ENCODE data around the gene SP5. TPM values are rescaled to one million over a fixed set of nuclear protein-coding genes. Genes with fewer than 3 reads are reported as not detected.
A peak's percentile ranks its signal among the peaks of the same experiment; 100 is the strongest.

SP5 gene
- total and polyA plus RNA-seq, 2 experiments from 2014 or later: not detected

GRCh38 chr2:170712653-170713542 is 2.2 kb upstream of the SP5 start:
- H2AFZ ChIP-seq: no peak overlapping the region
- no peak overlapping the region for H3K27ac ChIP-seq
- in situ Hi-C loops (cut with MboI): no loop called here
- no peaks in the 10 kb centered on the region for H3K79me2 ChIP-seq (ENCODE audit: insufficient read depth)
- WGBS, 2 experiments (ENCODE audit: low coverage in 1 of 2, low lambda C conversion rate in 2 of 2, missing lambda C conversion rate in 2 of 2): 90 to 92% methylated on average over 41 of the region's 41 CpGs
- H3K36me3 ChIP-seq (ENCODE audit: low read depth): no peaks in the 10 kb centered on the region
- peaks cover 81% of the 10 kb centered on the region for H3K27me3 ChIP-seq (replicated peaks; ENCODE audit: insufficient read depth)
- no peak for TF ChIP-seq EZH2phosphoT487 (IDR thresholded peaks at IDR 0.05; ENCODE audit: insufficient read depth, low read depth)
- TF ChIP-seq EZH2 (IDR thresholded peaks at IDR 0.05; ENCODE audit: insufficient read depth, poor library complexity, severe bottlenecking): no peak
- H3K9me2 ChIP-seq (ENCODE audit: insufficient read depth): no peaks in the 10 kb centered on the region
- H3K4me1 ChIP-seq (ENCODE audit: insufficient read depth): no peaks in the 10 kb centered on the region
- no peaks in the 10 kb centered on the region for H3K9me3 ChIP-seq (ENCODE audit: low read depth)
- H3K4me2 ChIP-seq (ENCODE audit: unreplicated experiment): no peak overlapping the region
- H3K4me3 ChIP-seq: no peak overlapping the region
- no peaks in the 10 kb centered on the region for H3F3A ChIP-seq (ENCODE audit: insufficient read depth)
- no peak overlapping the region for H3K9ac ChIP-seq
- no peaks in the 10 kb centered on the region for H4K20me1 ChIP-seq (ENCODE audit: insufficient read depth)
- DNase-seq: no peak

GRCh38 chr2:170713543-170714380 is 1.4 kb upstream of the SP5 start:
- Histone ChIP-seq H3K27me3 (replicated peaks; ENCODE audit: insufficient read depth) (peaks cover 84% of the 10 kb centered on the region), H3K4me1 (ENCODE audit: insufficient read depth) (no peaks in the 10 kb centered on the region), H4K20me1 (ENCODE audit: insufficient read depth) (no peaks in the 10 kb centered on the region), H3K4me3 (peak overlapping the region; percentile 64), H3F3A (ENCODE audit: insufficient read depth) (no peaks in the 10 kb centered on the region), H3K4me2 (ENCODE audit: unreplicated experiment) (no peak overlapping the region), H3K79me2 (ENCODE audit: insufficient read depth) (no peaks in the 10 kb centered on the region), H3K36me3 (ENCODE audit: low read depth) (no peaks in the 10 kb centered on the region), H3K27ac (no peak overlapping the region), H3K9ac (no peak overlapping the region), H3K9me2 (ENCODE audit: insufficient read depth) (no peaks in the 10 kb centered on the region), H2AFZ (0 out of 2 replicates have a peak overlapping the region, but pooled peaks have one; percentile 23), H3K9me3 (ENCODE audit: low read depth) (no peaks in the 10 kb centered on the region)
- DNase-seq: no peak
- in situ Hi-C loops (cut with MboI): no loop called here
- TF ChIP-seq EZH2phosphoT487 (IDR thresholded peaks at IDR 0.05; ENCODE audit: insufficient read depth, low read depth): 0 out of 2 replicates have a peak, but pooled peaks have one; percentile 15
- no peak for TF ChIP-seq EZH2 (IDR thresholded peaks at IDR 0.05; ENCODE audit: insufficient read depth, poor library complexity, severe bottlenecking)
- 39 to 43% methylated on average over 45 to 74 of the region's 76 CpGs for WGBS, 2 experiments (ENCODE audit: low coverage in 1 of 2, low lambda C conversion rate in 2 of 2, missing lambda C conversion rate in 2 of 2)

GRCh38 chr2:170714381-170715061 is 616 bp upstream of the SP5 start:
- Histone ChIP-seq H3K9me2 (ENCODE audit: insufficient read depth) (no peaks in the 10 kb centered on the region), H3K4me3 (peak overlapping the region; percentile 64), H3K36me3 (ENCODE audit: low read depth) (no peaks in the 10 kb centered on the region), H2AFZ (peak overlapping the region; percentile 56; the same call in 1 of the 2 replicates), H4K20me1 (ENCODE audit: insufficient read depth) (no peaks in the 10 kb centered on the region), H3K79me2 (ENCODE audit: insufficient read depth) (no peaks in the 10 kb centered on the region), H3K27me3 (replicated peaks; ENCODE audit: insufficient read depth) (peaks cover 85% of the 10 kb centered on the region), H3K4me2 (ENCODE audit: unreplicated experiment) (peak overlapping the region; percentile 59), H3K9ac (no peak overlapping the region), H3K4me1 (ENCODE audit: insufficient read depth) (no peaks in the 10 kb centered on the region), H3K9me3 (ENCODE audit: low read depth) (no peaks in the 10 kb centered on the region), H3F3A (ENCODE audit: insufficient read depth) (no peaks in the 10 kb centered on the region), H3K27ac (no peak overlapping the region)
- 0 out of 2 replicates have a peak, but pooled peaks have one; percentile 4 for TF ChIP-seq EZH2phosphoT487 (IDR thresholded peaks at IDR 0.05; ENCODE audit: insufficient read depth, low read depth)
- peak; percentile 79 for TF ChIP-seq EZH2 (IDR thresholded peaks at IDR 0.05; ENCODE audit: insufficient read depth, poor library complexity, severe bottlenecking)
- 2% methylated on average over 34 to 59 of the region's 59 CpGs for WGBS, 2 experiments (ENCODE audit: low coverage in 1 of 2, low lambda C conversion rate in 2 of 2, missing lambda C conversion rate in 2 of 2)
- peak; percentile 22 for DNase-seq
- in situ Hi-C loops (cut with MboI): no loop called here

Measured in GM23248 (cell line).